K562 (cell line): Measurements from ENCODE around the gene TBX1. TPM values are rescaled to one million over a fixed set of nuclear protein-coding genes. Genes with fewer than 3 reads are reported as not detected.

Experiments
- ATAC-seq: fragments of 200-7000 bp; cut with Tn5 transposase; 3 replicates; pipeline ENCODE4 v1.9.1; 2020; ENCODE audit warnings: moderate library complexity
- BruUV-seq: library from RNA; stranded (reverse); fragments of 400-500 nt; replicated peaks from 2 replicates; lab custom pipeline; 2021; lab: Mats Ljungman, UMichigan
- CTCF ChIA-PET: fragments of 300-600 bp; formaldehyde crosslinking; extraction: SDS; loops from one replicate; lab custom pipeline; 2021; ENCODE audit warnings: low intra/inter-chr PET ratio; lab: Yijun Ruan, JAX
- POLR2A ChIA-PET: fragments of 300-600, 350-650 bp; sonication (Branson Sonifier 250); formaldehyde crosslinking; extraction: SDS; loops from one replicate; lab custom pipeline; 2021; ENCODE audit warnings: antibody characterized with exemption, inconsistent platforms; lab: Yijun Ruan, JAX
- DNase-seq, 4 experiments: peaks; one replicate each; pipeline versions ENCODE4 v3.0.0 to v3.0.0-alpha.2; 2011 to 2018; ENCODE audit warnings: low spot score in 3 of 4, mixed read lengths in 3 of 4; ENCODE audit errors: extremely low read depth in 1 of 4
- FAIRE-seq: peaks from 2 replicates; lab custom pipeline; 2011; peaks lifted over from hg19 to GRCh38; lab: Jason Lieb, UNC
- H2AFZ ChIP-seq: 2 replicates; pipeline ENCODE4 v1.6.0; 2011; ENCODE audit warnings: low read depth, low read length, control low read depth, inconsistent platforms
- H3K27ac ChIP-seq: fragments of 200-600 bp; 3 replicates; pipeline ENCODE4 v1.8.0; 2011; ENCODE audit warnings: low read depth, mild to moderate bottlenecking, control low read depth, inconsistent platforms, low read length, moderate library complexity, mixed read lengths; ENCODE audit errors: extremely low read depth
- H3K27me3 ChIP-seq, 2 experiments: fragments of 300-600 bp in 1 of 2; 2 replicates in 1 of 2; 3 replicates in 1 of 2; pipeline versions ENCODE4 v1.6.0 to v1.8.0; 2011; ENCODE audit warnings: inconsistent platforms in 2 of 2, low read length in 2 of 2, mild to moderate bottlenecking in 1 of 2, mixed read lengths in 1 of 2, moderate library complexity in 1 of 2; ENCODE audit not compliant: control insufficient read depth in 2 of 2, insufficient read depth in 2 of 2
- H3K36me3 ChIP-seq: fragments of 300-600 bp; 3 replicates; pipeline ENCODE4 v1.8.0; 2011; ENCODE audit warnings: mild to moderate bottlenecking, low read length, inconsistent platforms; ENCODE audit not compliant: control insufficient read depth, insufficient read depth
- H3K4me1 ChIP-seq, 2 experiments: fragments of 200-600 bp in 1 of 2; replicated peaks in 1 of 2; 2 replicates in 1 of 2; 3 replicates in 1 of 2; pipeline versions ENCODE4 v1.5.1 to v1.8.0; 2011; ENCODE audit warnings: inconsistent platforms in 2 of 2, low read length in 2 of 2, mild to moderate bottlenecking in 1 of 2, mixed read lengths in 1 of 2, moderate library complexity in 1 of 2; ENCODE audit not compliant: control insufficient read depth in 2 of 2, insufficient read depth in 2 of 2
- H3K4me2 ChIP-seq: 2 replicates; pipeline ENCODE4 v1.6.1; 2011; ENCODE audit warnings: low read length, control low read depth, inconsistent platforms, mixed read lengths; ENCODE audit not compliant: insufficient read depth
- H3K4me3 ChIP-seq: fragments of 200-600 bp; sonication (generic), shearing (Covaris generic); 2 replicates; pipeline ENCODE4 v1.5.1; 2016; ENCODE audit warnings: control low read depth, inconsistent platforms
- H3K79me2 ChIP-seq: fragments of 200-600 bp; 3 replicates; pipeline ENCODE4 v1.8.0; 2011; ENCODE audit warnings: low read length, inconsistent platforms; ENCODE audit not compliant: control insufficient read depth, insufficient read depth
- H3K9ac ChIP-seq, 2 experiments: 2 replicates each; pipeline versions ENCODE4 v1.6.0 to v1.6.1; 2011; ENCODE audit warnings: low read depth in 2 of 2, low read length in 2 of 2, control low read depth in 1 of 2, inconsistent platforms in 1 of 2, mild to moderate bottlenecking in 1 of 2, mixed read lengths in 1 of 2; ENCODE audit not compliant: insufficient read depth in 1 of 2
- H3K9me1 ChIP-seq: one replicate; pipeline ENCODE4 v1.6.0; 2011; ENCODE audit warnings: inconsistent platforms, mild to moderate bottlenecking, low read length, moderate library complexity; ENCODE audit not compliant: control insufficient read depth, insufficient read depth
- H3K9me3 ChIP-seq: replicated peaks from 2 replicates; pipeline ENCODE4 v1.5.1; 2011; ENCODE audit warnings: low read depth, low read length, inconsistent platforms; ENCODE audit not compliant: control insufficient read depth, insufficient read depth
- H4K20me1 ChIP-seq: replicated peaks from 2 replicates; pipeline ENCODE4 v1.6.1; 2011; ENCODE audit warnings: low read length, inconsistent platforms, mixed read lengths; ENCODE audit not compliant: control insufficient read depth, insufficient read depth
- FIP1L1 ChIP-seq: fragments of 200-400 bp; formaldehyde crosslinking; IDR thresholded peaks from 2 replicates; pipeline ENCODE4 v1.6.1; 2018; ENCODE audit warnings: mild to moderate bottlenecking, low read depth, low read length; ENCODE audit not compliant: poor library complexity, severe bottlenecking
- FOXJ3 ChIP-seq: sonication (generic); formaldehyde crosslinking; IDR thresholded peaks from 2 replicates; pipeline ENCODE4 v1.4.0; 2020; ENCODE audit warnings: mild to moderate bottlenecking, missing genetic modification reagents
- HCFC1 ChIP-seq: IDR thresholded peaks from 2 replicates; pipeline ENCODE4 v1.6.1; 2012; ENCODE audit warnings: low read depth, low read length, improper control_type of control experiment
- IRF2 ChIP-seq: sonication (generic); formaldehyde crosslinking; IDR thresholded peaks from 2 replicates; pipeline ENCODE4 v1.8.1; 2022; ENCODE audit warnings: mild to moderate bottlenecking, missing genetic modification reagents
- KDM1A ChIP-seq, 2 experiments: fragments of 450-650 bp; IDR thresholded peaks; 2 replicates each; pipeline ENCODE4 v1.6.1; 2016; ENCODE audit warnings: mild to moderate bottlenecking in 2 of 2
- MYC ChIP-seq, 2 experiments: fragments of 250-450 bp in 1 of 2; sonication (Bioruptor Pico) in 1 of 2; IDR thresholded peaks; 2 replicates each; pipeline versions ENCODE4 v1.5.1 to v1.6.1; 2012 to 2021; ENCODE audit warnings: low read depth in 2 of 2, borderline replicate concordance in 1 of 2, improper control_type of control experiment in 1 of 2, low read length in 1 of 2, mild to moderate bottlenecking in 1 of 2, moderate library complexity in 1 of 2
- OTX1 ChIP-seq: fragments of 450-650 bp; formaldehyde crosslinking; IDR thresholded peaks from 2 replicates; pipeline ENCODE4 v1.4.0; 2022; ENCODE audit warnings: mild to moderate bottlenecking
- PML ChIP-seq: IDR thresholded peaks from 2 replicates; pipeline ENCODE4 v1.6.1; 2012; ENCODE audit warnings: low read length, inconsistent platforms
- PTBP1 ChIP-seq: fragments of 200-400 bp; formaldehyde crosslinking; IDR thresholded peaks from 2 replicates; pipeline ENCODE4 v1.6.1; 2017; ENCODE audit warnings: low read depth, low read length
- PYGO2 ChIP-seq: fragments of 450-650 bp; IDR thresholded peaks from 2 replicates; pipeline ENCODE4 v1.6.1; 2016; ENCODE audit warnings: mild to moderate bottlenecking, missing genetic modification characterization, moderate library complexity, missing compliant biosample characterization
- RAD21 ChIP-seq, 2 experiments: fragments of 250-450 bp in 1 of 2; fragments of 450-650 bp in 1 of 2; sonication (Bioruptor Pico) in 1 of 2; formaldehyde crosslinking in 1 of 2; IDR thresholded peaks in 1 of 2; conservative IDR thresholded peaks in 1 of 2; 2 replicates each; pipeline versions ENCODE4 v1.4.0 to v1.8.0; 2020 to 2022; ENCODE audit warnings: mild to moderate bottlenecking in 2 of 2, moderate library complexity in 1 of 2
- RFX1 ChIP-seq: fragments of 450-650 bp; IDR thresholded peaks from 2 replicates; pipeline ENCODE4 v1.6.1; 2016; ENCODE audit warnings: mild to moderate bottlenecking, moderate library complexity
- SNRNP70 ChIP-seq: fragments of 200-400 bp; formaldehyde crosslinking; optimal IDR thresholded peaks from 2 replicates; pipeline ENCODE3; 2017; ENCODE audit warnings: low read depth, low read length
- SP2 ChIP-seq: IDR thresholded peaks from 2 replicates; pipeline ENCODE4 v1.6.1; 2011; ENCODE audit warnings: mild to moderate bottlenecking, low read depth, low read length, moderate library complexity; ENCODE audit not compliant: poor library complexity, severe bottlenecking; ENCODE audit errors: extremely low read depth
- TEAD4 ChIP-seq, 2 experiments: sonication (generic) in 1 of 2; formaldehyde crosslinking in 1 of 2; IDR thresholded peaks; 2 replicates each; pipeline versions ENCODE4 v1.6.1 to v1.8.0; 2012 to 2022; ENCODE audit warnings: borderline replicate concordance in 1 of 2, inconsistent platforms in 1 of 2, low read length in 1 of 2, mild to moderate bottlenecking in 1 of 2, missing genetic modification reagents in 1 of 2
- ZKSCAN3 ChIP-seq: fragments of 250-450 bp; sonication (Bioruptor Pico); IDR thresholded peaks from 2 replicates; pipeline ENCODE4 v1.4.0; 2020
- ZNF41 ChIP-seq: fragments of 250-450 bp; sonication (Bioruptor Pico); conservative IDR thresholded peaks from 2 replicates; pipeline ENCODE4 v1.4.0; 2020; ENCODE audit warnings: mild to moderate bottlenecking
- ZNF75A ChIP-seq: fragments of 450-650 bp; formaldehyde crosslinking; IDR thresholded peaks from 2 replicates; pipeline ENCODE4 v1.4.0; 2020; ENCODE audit warnings: mild to moderate bottlenecking
- WGBS: fragments of 100-300 bp; shearing (Covaris generic); methylation state at CpG from one replicate; pipeline ENCODE4 v1.1.6; 2016; ENCODE audit warnings: low coverage, mixed read lengths; ENCODE audit not compliant: insufficient coverage; ENCODE audit errors: missing lambda C conversion rate; 5-methylcytosine and 5-hydroxymethylcytosine counted together
- in situ Hi-C: fragments of 300-500 bp; cut with MboI; formaldehyde crosslinking; loops from 4 replicates; pipeline ENCODE4 v1.15.0; 2018; ENCODE audit warnings: inconsistent platforms, mixed read lengths
- intact Hi-C: fragments of 100-400 bp; cut with micrococcal nuclease; formaldehyde crosslinking; loops from 2 replicates; pipeline ENCODE4 v1.14.2; 2022
- polyA plus RNA-seq, 8 experiments: library from polyadenylated mRNA; depleted of rRNA in 4 of 8; stranded (reverse) in 5 of 8; unstranded in 3 of 8; fragments of >200 nt; fragmentation: Nextera tagmentation in 2 of 8; fragmentation: Illumina TruSeq in 1 of 8; extraction: Ambion mirVana in 2 of 8; extraction: Trizol in 1 of 8; gene quantifications; 2 replicates each; pipeline versions ENCODE4 v1.2.1 to v1.2.3, GENCODE V29; 2011 to 2014; ENCODE audit warnings: inconsistent platforms in 1 of 8, missing spikeins in 1 of 8
- total RNA-seq, 7 experiments: library from RNA; depleted of rRNA in 6 of 7; stranded (reverse); fragments of >200 nt in 6 of 7; fragmentation: Illumina TruSeq in 2 of 7; extraction: Trizol in 2 of 7; gene quantifications; 2 replicates each; pipeline versions ENCODE4 v1.2.1 to v1.2.3, GENCODE V29; 2011 to 2021; ENCODE audit warnings: low replicate concordance in 1 of 7
- TF ChIP-seq, protein P1 (sequence below): fragments of 450-650 bp; formaldehyde crosslinking; IDR thresholded peaks from 2 replicates; pipeline ENCODE4 v1.4.0; 2020; ENCODE audit warnings: mild to moderate bottlenecking
- TF ChIP-seq, protein P2 (sequence below): fragments of 450-650 bp; formaldehyde crosslinking; IDR thresholded peaks from 2 replicates; pipeline ENCODE4 v1.4.0; 2020; ENCODE audit warnings: mild to moderate bottlenecking, mixed read lengths

TBX1 gene
- total and polyA plus RNA-seq, 9 of the 15 experiments (the other 6 are each of a cell fraction or from before 2014, with no cell fraction given), result 0.07 to 35.0 (median 3.9) TPM

DNA sequence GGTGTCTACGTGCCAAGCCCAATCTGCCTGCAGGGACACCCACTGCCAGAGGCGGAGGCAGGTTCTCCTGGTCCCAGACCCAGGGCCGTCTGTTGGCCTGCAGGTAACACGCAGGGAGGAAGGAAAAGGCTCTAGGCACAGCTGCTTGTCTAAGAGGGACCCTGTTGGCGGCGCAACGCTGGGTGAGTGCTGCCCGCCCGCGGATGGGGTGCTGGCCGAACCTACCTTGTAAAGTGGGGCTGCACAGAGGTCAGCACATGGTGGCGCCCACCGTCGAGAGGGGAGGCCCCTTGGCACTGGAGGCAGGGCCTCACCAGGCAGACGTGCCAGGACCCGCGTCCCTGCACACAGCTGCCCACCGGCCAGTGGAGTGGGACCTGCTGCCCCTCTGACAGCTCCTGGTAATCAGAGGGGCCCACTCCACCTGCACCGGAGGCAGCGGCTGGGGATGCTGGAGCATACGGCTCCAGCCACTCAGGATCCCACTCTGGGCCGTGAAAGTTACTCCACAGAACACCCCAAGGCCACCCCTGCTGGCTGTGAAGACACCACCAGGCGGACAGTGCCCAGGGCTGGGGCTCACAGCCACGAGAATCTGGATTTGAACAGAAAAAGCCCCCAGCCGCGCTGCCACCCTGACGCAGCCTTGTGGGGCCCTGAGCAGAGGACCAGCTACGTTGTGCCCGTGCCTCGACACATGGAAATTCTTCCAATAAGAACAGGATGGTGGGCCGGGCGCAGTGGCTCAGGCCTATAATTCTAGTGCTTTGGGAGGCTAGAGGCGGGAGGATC lies 24.0 kb downstream of the TBX1 start:
- Histone ChIP-seq H3K27me3 (0 out of 5 replicates have a peak, but pooled peaks cover 0 to 2% of the 10 kb centered on the region in 2 experiments), H3K36me3 (peaks cover 3% of the 10 kb centered on the region; the same call in 1 of the 3 replicates), H3K4me3 (no peak overlapping the region), H3K79me2 (no peaks in the 10 kb centered on the region), H2AFZ (no peak overlapping the region), H3K4me2 (no peak overlapping the region), H3K27ac (no peak overlapping the region), H3K4me1 (peaks cover 7 to 58% of the 10 kb centered on the region in 2 experiments), H3K9ac (peak overlapping the region in 1 of 2 experiments; percentile 32; a peak in 1 of 4 replicates), H3K9me3 (no peaks in the 10 kb centered on the region), H4K20me1 (0 out of 2 replicates have a peak, but pooled peaks cover 4% of the 10 kb centered on the region), H3K9me1 (no peaks in the 10 kb centered on the region)
- ATAC-seq (no peak), DNase-seq (no peak), FAIRE-seq (no peak)
- POLR2A ChIA-PET, result interaction anchor here (0.5 to 16.8 kb wide), 7 partner anchors 10 to 43 kb away, joined by 3 to 205 read pairs (median 4); no protein-coding TSS in a partner anchor
- no TSS peak for BruUV-seq
- intact Hi-C loops, result no loop called here
- WGBS, result 67% methylated on average over 33 of the region's 33 CpGs
- CTCF ChIA-PET, result no interaction called here
- in situ Hi-C loops, result no loop called here
- TF ChIP-seq SNRNP70 (no peak), KDM1A (IDR thresholded peaks at IDR 0.05) (no peak), FIP1L1 (peak; percentile 28), MYC (IDR thresholded peaks at IDR 0.05; ENCODE audit: low read depth, low read length) (no peak), MYC (CRISPR knock-in tag; IDR thresholded peaks at IDR 0.05; ENCODE audit: borderline replicate concordance, low read depth) (no peak), PML (no peak), TEAD4 (IDR thresholded peaks at IDR 0.05; ENCODE audit: low read length) (no peak), TEAD4 (CRISPR knock-in tag; IDR thresholded peaks at IDR 0.05; ENCODE audit: borderline replicate concordance) (no peak), FOXJ3 (no peak), PYGO2 (tag) (no peak), IRF2 (CRISPR knock-in tag) (no peak), ZNF75A (CRISPR knock-in tag) (no peak), RAD21 (CRISPR knock-in tag; conservative IDR thresholded peaks at IDR 0.05 in 1 of 2, IDR thresholded peaks at IDR 0.05 in 1 of 2) (no peak), HCFC1 (no peak), RFX1 (no peak), SP2 (no peak), OTX1 (CRISPR knock-in tag) (no peak), PTBP1 (no peak), ZKSCAN3 (CRISPR knock-in tag) (no peak), ZNF41 (no peak)
- TF ChIP-seq, protein P1, sequence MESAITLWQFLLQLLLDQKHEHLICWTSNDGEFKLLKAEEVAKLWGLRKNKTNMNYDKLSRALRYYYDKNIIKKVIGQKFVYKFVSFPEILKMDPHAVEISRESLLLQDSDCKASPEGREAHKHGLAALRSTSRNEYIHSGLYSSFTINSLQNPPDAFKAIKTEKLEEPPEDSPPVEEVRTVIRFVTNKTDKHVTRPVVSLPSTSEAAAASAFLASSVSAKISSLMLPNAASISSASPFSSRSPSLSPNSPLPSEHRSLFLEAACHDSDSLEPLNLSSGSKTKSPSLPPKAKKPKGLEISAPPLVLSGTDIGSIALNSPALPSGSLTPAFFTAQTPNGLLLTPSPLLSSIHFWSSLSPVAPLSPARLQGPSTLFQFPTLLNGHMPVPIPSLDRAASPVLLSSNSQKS, result no peak
- TF ChIP-seq, protein P2, sequence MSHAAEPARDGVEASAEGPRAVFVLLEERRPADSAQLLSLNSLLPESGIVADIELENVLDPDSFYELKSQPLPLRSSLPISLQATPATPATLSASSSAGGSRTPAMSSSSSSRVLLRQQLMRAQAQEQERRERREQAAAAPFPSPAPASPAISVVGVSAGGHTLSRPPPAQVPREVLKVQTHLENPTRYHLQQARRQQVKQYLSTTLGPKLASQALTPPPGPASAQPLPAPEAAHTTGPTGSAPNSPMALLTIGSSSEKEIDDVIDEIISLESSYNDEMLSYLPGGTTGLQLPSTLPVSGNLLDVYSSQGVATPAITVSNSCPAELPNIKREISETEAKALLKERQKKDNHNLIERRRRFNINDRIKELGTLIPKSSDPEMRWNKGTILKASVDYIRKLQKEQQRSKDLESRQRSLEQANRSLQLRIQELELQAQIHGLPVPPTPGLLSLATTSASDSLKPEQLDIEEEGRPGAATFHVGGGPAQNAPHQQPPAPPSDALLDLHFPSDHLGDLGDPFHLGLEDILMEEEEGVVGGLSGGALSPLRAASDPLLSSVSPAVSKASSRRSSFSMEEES (CRISPR knock-in tag), result no peak
